Purkinje cell (primary cell): Measurements from ENCODE around the gene NAPEPLD. TPM values are rescaled to one million over a fixed set of nuclear protein-coding genes. Genes with fewer than 3 reads are reported as not detected.

Experiments
- polyA plus RNA-seq: library from polyadenylated mRNA; unstranded; fragments of >200 nt; fragmentation: Nextera tagmentation; gene quantifications from 2 replicates; pipeline ENCODE4 v1.2.1, GENCODE V29; 2014

NAPEPLD gene
- 38.2 and 52.6 TPM in 2 replicates for polyA plus RNA-seq

DNA sequence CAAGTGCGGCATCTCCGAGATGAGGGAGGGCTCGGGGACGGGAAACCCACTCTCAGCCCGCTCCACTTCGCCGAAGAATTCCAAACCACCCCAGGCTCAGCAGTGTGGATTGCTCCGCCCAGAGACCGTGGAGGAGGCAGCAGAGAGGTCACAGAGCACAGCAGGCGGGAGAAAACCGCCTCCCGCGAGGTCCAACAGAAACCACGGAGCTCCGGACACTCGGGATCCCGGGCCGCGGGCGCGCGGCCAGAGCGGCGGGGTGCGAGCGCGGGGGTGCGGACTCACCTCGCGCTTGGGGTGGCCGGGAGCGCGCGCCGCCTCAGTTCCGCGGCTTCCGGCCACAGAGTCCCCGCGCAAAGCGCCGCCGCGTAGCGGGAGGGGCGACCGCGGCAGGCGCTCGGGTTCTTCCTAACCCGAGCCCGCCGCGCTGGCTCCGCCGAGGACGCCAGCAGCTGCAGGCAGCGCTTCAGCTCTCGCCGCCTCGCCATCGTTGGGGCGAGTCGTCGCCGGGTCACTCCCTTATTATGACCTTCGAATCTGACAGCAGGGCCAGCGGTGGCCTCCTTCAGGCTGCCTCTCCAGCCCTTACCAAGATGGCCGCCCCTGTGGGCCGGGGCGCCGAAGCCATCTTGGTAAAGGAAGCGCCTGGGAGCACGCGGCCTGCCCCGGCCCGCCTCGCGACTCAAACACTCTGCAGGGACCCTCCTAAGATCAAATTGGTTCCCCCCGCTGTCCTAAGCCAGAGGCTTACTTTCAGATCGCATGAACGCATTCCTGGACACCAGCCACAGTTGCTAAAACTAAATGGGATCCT, at the start of gene NAPEPLD:
Gene NAPEPLD, minus strand, starts transcription at position 106 of the 814 bp plus-strand sequence. CDS start 20,323 bp downstream, outside the sequence.

DNA sequence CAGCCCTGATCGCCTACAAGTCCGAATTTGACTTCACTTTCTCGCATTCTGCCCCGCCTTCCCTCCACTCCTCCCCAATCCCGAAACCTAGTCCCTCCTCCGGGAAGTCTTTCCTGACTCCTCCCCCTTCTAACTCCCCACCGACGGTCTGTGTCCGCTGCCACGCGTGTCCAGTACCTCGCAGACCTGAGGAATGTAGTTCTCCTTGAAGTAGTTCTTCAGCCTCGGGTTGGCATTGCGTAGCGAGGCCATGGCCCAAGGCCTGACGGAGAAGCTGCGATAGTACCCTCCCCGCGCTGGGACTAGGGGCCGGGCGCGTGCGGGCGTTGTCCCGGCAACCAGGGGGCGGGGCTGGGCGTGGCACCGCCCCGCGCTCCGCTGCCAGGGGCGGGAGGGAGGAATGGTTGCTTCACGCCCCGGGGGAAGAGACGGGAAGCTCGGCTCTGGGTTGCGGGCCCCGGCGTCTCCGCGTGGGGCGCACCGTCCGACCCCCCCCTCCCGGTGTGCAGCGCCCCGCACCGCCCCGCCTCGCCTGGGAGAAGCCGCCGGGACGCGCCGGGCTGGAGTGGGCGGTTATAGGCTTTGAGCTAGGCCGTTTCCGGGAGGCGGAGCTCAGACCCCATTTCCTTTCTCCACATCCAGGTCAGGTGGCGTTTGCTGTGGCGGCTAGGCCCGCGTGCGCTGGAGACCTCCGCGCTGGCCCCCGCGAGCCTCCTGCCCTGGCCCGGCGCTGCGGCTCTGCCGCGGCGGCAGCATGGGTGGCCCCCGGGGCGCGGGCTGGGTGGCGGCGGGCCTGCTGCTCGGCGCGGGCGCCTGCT, 74.2 kb downstream of the NAPEPLD start, which contains the start of the genes ARMC10 and FBXL13:
Gene ARMC10, plus strand, starts transcription at position 622 of the 818 bp plus-strand sequence. Its CDS starts 133 bp downstream, at position 755.
Gene FBXL13, minus strand, starts transcription at position 278 of the 818 bp plus-strand sequence.

Other genes with a start within 250 kb of the NAPEPLD start
- gene LRRC17, start 236.1 kb downstream of the NAPEPLD start, polyA plus RNA-seq = 0.63 and 2.8 TPM in 2 replicates
- gene FBXL13, start 74.3 kb downstream of the NAPEPLD start, polyA plus RNA-seq = 0.82 and 2.5 TPM in 2 replicates
- 30.5 and 39.4 TPM in 2 replicates for gene ARMC10, start 74.0 kb downstream of the NAPEPLD start, polyA plus RNA-seq
- 71.5 and 124 TPM in 2 replicates for gene PMPCB, start 148.3 kb upstream of the NAPEPLD start, polyA plus RNA-seq
- 29.4 and 31.5 TPM in 2 replicates for gene DNAJC2, start 195.7 kb upstream of the NAPEPLD start, polyA plus RNA-seq
- 253 and 306 TPM in 2 replicates for gene PSMC2, start 198.5 kb upstream of the NAPEPLD start, polyA plus RNA-seq